NCI-H2171 treated with DMSO at 0.1 percent for 48 hours (cell line): ENCODE measurements around the gene DDX10.
"Not testable (repeated sequence)": the region's sequence is repeated elsewhere in the genome, so short reads cannot be mapped to it uniquely, and the experiment has no call there.

Experiments
- DNase-seq: peaks from one replicate; lab custom pipeline; 2025; lab: John Stamatoyannopoulos, UW

DDX10 gene

GRCh38 chr11:108823960-108824359 is 159.1 kb downstream of the DDX10 start:
- not testable (repeated sequence) for DNase-seq

- DNase-seq: no peak
These were observed 159.7 kb downstream of the DDX10 start for GRCh38 chr11:108824545-108824944.

- DNase-seq: no peak
These were observed 160.5 kb downstream of the DDX10 start for GRCh38 chr11:108825381-108825780.

- DNase-seq: no peak
These were observed 161.3 kb downstream of the DDX10 start for GRCh38 chr11:108826136-108826535.

- no peak for DNase-seq
These were observed 170.8 kb downstream of the DDX10 start for GRCh38 chr11:108835624-108836023.

GRCh38 chr11:108836541-108836940 is 171.7 kb downstream of the DDX10 start:
- no peak for DNase-seq

- no peak for DNase-seq
These were observed 173.4 kb downstream of the DDX10 start for GRCh38 chr11:108838102-108838791.

- no peak for DNase-seq
These were observed 173.9 kb downstream of the DDX10 start for GRCh38 chr11:108838792-108839105.

- DNase-seq: no peak
These were observed 181.1 kb downstream of the DDX10 start for GRCh38 chr11:108846009-108846408.

GRCh38 chr11:108847298-108847990 is 182.6 kb downstream of the DDX10 start:
- no peak for DNase-seq

- DNase-seq: no peak
These were observed 186.9 kb downstream of the DDX10 start for GRCh38 chr11:108851781-108852180.

- DNase-seq: no peak
These were observed 187.8 kb downstream of the DDX10 start for GRCh38 chr11:108852701-108853100.

GRCh38 chr11:108853151-108853550 is 188.3 kb downstream of the DDX10 start:
- no peak for DNase-seq

- DNase-seq: no peak
These were observed 189.0 kb downstream of the DDX10 start for GRCh38 chr11:108853864-108854263.

- no peak for DNase-seq
These were observed 189.5 kb downstream of the DDX10 start for GRCh38 chr11:108854346-108854745.

- DNase-seq: no peak
These were observed 192.5 kb downstream of the DDX10 start for GRCh38 chr11:108857382-108857781.

GRCh38 chr11:108858622-108859021 is 193.8 kb downstream of the DDX10 start:
- no peak for DNase-seq

GRCh38 chr11:108859510-108859909 is 194.6 kb downstream of the DDX10 start:
- no peak for DNase-seq

- no peak for DNase-seq
These were observed 198.7 kb downstream of the DDX10 start for GRCh38 chr11:108863528-108863927.

GRCh38 chr11:108865406-108865805 is 200.5 kb downstream of the DDX10 start:
- DNase-seq: no peak

GRCh38 chr11:108866781-108867180 is 201.9 kb downstream of the DDX10 start:
- DNase-seq: no peak

GRCh38 chr11:108870373-108871020 is 205.6 kb downstream of the DDX10 start:
- DNase-seq: no peak

GRCh38 chr11:108871152-108871551 is 206.3 kb downstream of the DDX10 start:
- DNase-seq: peak; percentile 18
